Fibroblast of skin of left quadriceps (primary cell): ENCODE results near the gene YJEFN3.

Experiments used
- DNase-seq, 2 experiments: peaks; one replicate each; pipeline ENCODE4 v3.0.0-alpha.2; 2013; ENCODE audit warnings: low read depth in 2 of 2

YJEFN3 gene

DNA sequence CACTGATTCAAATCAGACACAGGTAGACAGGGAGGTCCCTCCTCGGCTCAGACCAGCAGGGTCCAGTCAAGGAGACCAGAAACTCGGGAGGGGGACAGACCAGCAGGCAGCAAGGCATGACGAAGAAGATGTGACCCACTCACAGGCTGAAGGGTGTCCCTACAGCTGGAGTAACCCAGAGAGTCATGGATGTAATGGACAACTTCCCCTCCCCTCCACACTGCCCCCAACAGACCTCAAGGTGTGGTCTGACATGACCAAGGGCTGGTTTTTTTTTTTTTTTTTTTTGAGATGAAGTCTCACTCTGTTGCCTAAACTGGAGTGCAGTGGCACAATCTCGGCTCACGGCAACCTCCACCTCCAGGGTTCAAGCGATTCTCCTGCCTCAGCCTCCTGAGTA is 55.6 kb downstream of the YJEFN3 start:
- DNase-seq: no peak
